ENCODE data around the gene ZRANB2. TPM values are rescaled to one million over a fixed set of nuclear protein-coding genes. Genes with fewer than 3 reads are reported as not detected.

ZRANB2 gene
- polyA plus RNA-seq, 1 donor from 2014 or later: 181 TPM

DNA sequence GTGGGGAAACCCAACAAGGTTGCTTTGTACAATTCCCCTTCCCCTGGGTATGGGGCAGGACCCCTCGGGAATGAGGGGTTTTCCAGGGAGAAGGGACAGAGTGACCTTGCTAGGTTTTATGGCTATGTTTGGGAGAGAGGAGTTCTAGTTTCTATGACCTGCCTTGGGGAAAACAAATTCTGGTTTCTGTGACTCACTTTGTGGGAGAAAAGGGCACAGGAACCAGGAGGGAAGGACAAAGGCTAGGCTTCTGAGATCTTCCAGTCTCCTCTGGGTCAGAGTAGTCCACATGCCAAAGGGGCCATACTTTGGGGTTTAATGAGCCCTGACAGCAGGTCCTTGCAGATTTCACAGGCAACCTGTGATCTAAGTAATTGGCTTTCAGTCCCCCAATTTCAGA is 27.7 kb downstream of the ZRANB2 start:
- Histone ChIP-seq H3K9me3 (ENCODE audit: low read length) (no peaks in the 10 kb centered on the region), H4K20me1 (ENCODE audit: insufficient read depth) (no peaks in the 10 kb centered on the region), H3K27me3 (ENCODE audit: insufficient read depth, low read depth, low read length) (peaks cover 13% of the 10 kb centered on the region), H3K79me2 (replicated peaks; ENCODE audit: insufficient read depth, low read length) (no peaks in the 10 kb centered on the region), H3K36me3 (ENCODE audit: insufficient read depth, low read length) (no peaks in the 10 kb centered on the region), H3K27ac (ENCODE audit: low read length) (no peak overlapping the region), H3K9me2 (ENCODE audit: insufficient read depth, low read length) (no peaks in the 10 kb centered on the region), H3K4me3 (ENCODE audit: low read length) (no peak overlapping the region), H3K4me2 (ENCODE audit: low read length) (no peak overlapping the region), H3F3A (ENCODE audit: insufficient read depth, low read length, poor library complexity, severe bottlenecking) (no peaks in the 10 kb centered on the region), H2AFZ (ENCODE audit: low read depth, low read length) (no peak overlapping the region), H3K9ac (ENCODE audit: low read length) (no peak overlapping the region)
- TF ChIP-seq RAD21 (conservative IDR thresholded peaks at IDR 0.05): no peak
- no peak for TF ChIP-seq SMC3 (conservative IDR thresholded peaks at IDR 0.05; ENCODE audit: poor library complexity)
- no peak for TF ChIP-seq MXI1 (conservative IDR thresholded peaks at IDR 0.05; ENCODE audit: poor library complexity, severe bottlenecking)
- TF ChIP-seq, protein P1, sequence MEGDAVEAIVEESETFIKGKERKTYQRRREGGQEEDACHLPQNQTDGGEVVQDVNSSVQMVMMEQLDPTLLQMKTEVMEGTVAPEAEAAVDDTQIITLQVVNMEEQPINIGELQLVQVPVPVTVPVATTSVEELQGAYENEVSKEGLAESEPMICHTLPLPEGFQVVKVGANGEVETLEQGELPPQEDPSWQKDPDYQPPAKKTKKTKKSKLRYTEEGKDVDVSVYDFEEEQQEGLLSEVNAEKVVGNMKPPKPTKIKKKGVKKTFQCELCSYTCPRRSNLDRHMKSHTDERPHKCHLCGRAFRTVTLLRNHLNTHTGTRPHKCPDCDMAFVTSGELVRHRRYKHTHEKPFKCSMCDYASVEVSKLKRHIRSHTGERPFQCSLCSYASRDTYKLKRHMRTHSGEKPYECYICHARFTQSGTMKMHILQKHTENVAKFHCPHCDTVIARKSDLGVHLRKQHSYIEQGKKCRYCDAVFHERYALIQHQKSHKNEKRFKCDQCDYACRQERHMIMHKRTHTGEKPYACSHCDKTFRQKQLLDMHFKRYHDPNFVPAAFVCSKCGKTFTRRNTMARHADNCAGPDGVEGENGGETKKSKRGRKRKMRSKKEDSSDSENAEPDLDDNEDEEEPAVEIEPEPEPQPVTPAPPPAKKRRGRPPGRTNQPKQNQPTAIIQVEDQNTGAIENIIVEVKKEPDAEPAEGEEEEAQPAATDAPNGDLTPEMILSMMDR (IDR thresholded peaks at IDR 0.05; ENCODE audit: poor library complexity, severe bottlenecking): no peak
- no peak for TF ChIP-seq EP300 (conservative IDR thresholded peaks at IDR 0.05; ENCODE audit: poor library complexity, severe bottlenecking)
- TF ChIP-seq, protein P2, sequence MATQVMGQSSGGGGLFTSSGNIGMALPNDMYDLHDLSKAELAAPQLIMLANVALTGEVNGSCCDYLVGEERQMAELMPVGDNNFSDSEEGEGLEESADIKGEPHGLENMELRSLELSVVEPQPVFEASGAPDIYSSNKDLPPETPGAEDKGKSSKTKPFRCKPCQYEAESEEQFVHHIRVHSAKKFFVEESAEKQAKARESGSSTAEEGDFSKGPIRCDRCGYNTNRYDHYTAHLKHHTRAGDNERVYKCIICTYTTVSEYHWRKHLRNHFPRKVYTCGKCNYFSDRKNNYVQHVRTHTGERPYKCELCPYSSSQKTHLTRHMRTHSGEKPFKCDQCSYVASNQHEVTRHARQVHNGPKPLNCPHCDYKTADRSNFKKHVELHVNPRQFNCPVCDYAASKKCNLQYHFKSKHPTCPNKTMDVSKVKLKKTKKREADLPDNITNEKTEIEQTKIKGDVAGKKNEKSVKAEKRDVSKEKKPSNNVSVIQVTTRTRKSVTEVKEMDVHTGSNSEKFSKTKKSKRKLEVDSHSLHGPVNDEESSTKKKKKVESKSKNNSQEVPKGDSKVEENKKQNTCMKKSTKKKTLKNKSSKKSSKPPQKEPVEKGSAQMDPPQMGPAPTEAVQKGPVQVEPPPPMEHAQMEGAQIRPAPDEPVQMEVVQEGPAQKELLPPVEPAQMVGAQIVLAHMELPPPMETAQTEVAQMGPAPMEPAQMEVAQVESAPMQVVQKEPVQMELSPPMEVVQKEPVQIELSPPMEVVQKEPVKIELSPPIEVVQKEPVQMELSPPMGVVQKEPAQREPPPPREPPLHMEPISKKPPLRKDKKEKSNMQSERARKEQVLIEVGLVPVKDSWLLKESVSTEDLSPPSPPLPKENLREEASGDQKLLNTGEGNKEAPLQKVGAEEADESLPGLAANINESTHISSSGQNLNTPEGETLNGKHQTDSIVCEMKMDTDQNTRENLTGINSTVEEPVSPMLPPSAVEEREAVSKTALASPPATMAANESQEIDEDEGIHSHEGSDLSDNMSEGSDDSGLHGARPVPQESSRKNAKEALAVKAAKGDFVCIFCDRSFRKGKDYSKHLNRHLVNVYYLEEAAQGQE (IDR thresholded peaks at IDR 0.05; ENCODE audit: borderline replicate concordance): no peak
- no peak for TF ChIP-seq POLR2AphosphoS5 (IDR thresholded peaks at IDR 0.05)
- TF ChIP-seq EZH2 (IDR thresholded peaks at IDR 0.05; ENCODE audit: borderline replicate concordance, insufficient read depth, low read length, poor library complexity, severe bottlenecking): no peak
- TF ChIP-seq TAF1 (IDR thresholded peaks at IDR 0.05; ENCODE audit: low read depth): no peak

DNA sequence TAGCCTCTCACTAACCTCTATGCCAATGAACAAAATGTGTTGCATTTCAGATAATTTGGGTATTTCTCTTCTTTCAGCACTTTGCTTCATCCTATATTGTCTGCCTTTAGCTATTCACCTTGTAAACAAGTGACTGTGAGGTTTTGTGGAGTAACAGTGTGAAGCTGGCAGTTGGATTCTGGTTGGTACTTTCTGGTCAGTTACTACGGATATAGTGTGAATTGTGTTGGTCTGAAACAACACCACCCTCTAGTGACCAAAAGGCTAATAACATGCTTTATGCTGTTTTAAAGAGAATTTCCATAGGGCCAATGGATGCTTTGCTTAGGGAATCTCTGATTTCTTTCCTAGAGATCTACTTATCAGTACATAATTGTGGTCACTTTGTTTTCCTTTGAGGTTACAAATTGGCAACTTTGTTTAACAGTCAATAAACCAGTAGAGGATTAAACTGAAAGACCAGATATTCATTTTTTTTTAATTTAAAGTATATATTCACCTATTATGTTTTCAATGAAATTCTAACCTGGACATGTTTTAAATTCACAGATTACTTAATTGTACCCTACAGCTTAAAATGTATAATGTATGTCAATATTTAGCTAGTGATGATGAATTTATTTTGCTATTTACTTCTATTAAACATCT is 30.8 kb downstream of the ZRANB2 start:
- Histone ChIP-seq H3F3A (ENCODE audit: insufficient read depth, low read length, poor library complexity, severe bottlenecking) (no peaks in the 10 kb centered on the region), H3K9me3 (ENCODE audit: low read length) (no peaks in the 10 kb centered on the region), H3K27me3 (ENCODE audit: insufficient read depth, low read depth, low read length) (peaks cover 33% of the 10 kb centered on the region), H4K20me1 (ENCODE audit: insufficient read depth) (no peaks in the 10 kb centered on the region), H3K4me2 (ENCODE audit: low read length) (no peak overlapping the region), H3K9ac (ENCODE audit: low read length) (no peak overlapping the region), H3K36me3 (ENCODE audit: insufficient read depth, low read length) (no peaks in the 10 kb centered on the region), H2AFZ (ENCODE audit: low read depth, low read length) (no peak overlapping the region), H3K79me2 (replicated peaks; ENCODE audit: insufficient read depth, low read length) (no peaks in the 10 kb centered on the region), H3K4me3 (ENCODE audit: low read length) (no peak overlapping the region), H3K9me2 (ENCODE audit: insufficient read depth, low read length) (no peaks in the 10 kb centered on the region), H3K27ac (ENCODE audit: low read length) (no peak overlapping the region)
- TF ChIP-seq POLR2AphosphoS5 (IDR thresholded peaks at IDR 0.05): no peak
- TF ChIP-seq, protein P1 (IDR thresholded peaks at IDR 0.05; ENCODE audit: poor library complexity, severe bottlenecking): peak; percentile 93
- TF ChIP-seq, protein P2 (IDR thresholded peaks at IDR 0.05; ENCODE audit: borderline replicate concordance): no peak
- peak; percentile 92 for TF ChIP-seq SMC3 (conservative IDR thresholded peaks at IDR 0.05; ENCODE audit: poor library complexity)
- peak; percentile 95 for TF ChIP-seq RAD21 (conservative IDR thresholded peaks at IDR 0.05)
- no peak for TF ChIP-seq EP300 (conservative IDR thresholded peaks at IDR 0.05; ENCODE audit: poor library complexity, severe bottlenecking)
- no peak for TF ChIP-seq TAF1 (IDR thresholded peaks at IDR 0.05; ENCODE audit: low read depth)
- TF ChIP-seq MXI1 (conservative IDR thresholded peaks at IDR 0.05; ENCODE audit: poor library complexity, severe bottlenecking): no peak
- no peak for TF ChIP-seq EZH2 (IDR thresholded peaks at IDR 0.05; ENCODE audit: borderline replicate concordance, insufficient read depth, low read length, poor library complexity, severe bottlenecking)

Data from neural cell (in vitro differentiated cells).